GM19463 (cell line): Measurements from ENCODE around the gene ACTA2.

Experiments
- ATAC-seq: cut with Tn5 transposase; IDR thresholded peaks from one replicate; pipeline ENCODE4 v1.9.1; 2021; ENCODE audit warnings: mild to moderate bottlenecking, moderate library complexity; ENCODE audit not compliant: unreplicated experiment

ACTA2 gene

DNA sequence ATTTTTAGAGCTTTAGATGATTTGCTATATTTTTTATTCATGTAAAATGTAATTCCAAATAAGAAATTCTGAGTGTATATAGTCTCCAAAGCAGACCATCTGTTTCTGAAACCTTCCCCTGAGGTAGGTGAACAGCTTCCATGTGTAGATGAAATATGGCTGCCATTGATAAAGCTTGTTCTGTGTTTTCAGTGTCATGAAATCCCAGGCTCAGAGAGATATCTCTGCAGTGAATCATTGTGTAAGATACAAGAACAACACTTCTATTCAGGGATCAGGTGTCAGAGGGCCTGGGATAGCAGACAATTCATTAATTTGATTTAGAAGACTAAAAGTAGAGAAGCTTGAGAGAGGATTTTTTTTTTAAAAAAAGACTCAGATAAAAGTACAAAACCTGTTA lies 29.1 kb downstream of the ACTA2 start:
- ATAC-seq, result no peak

DNA sequence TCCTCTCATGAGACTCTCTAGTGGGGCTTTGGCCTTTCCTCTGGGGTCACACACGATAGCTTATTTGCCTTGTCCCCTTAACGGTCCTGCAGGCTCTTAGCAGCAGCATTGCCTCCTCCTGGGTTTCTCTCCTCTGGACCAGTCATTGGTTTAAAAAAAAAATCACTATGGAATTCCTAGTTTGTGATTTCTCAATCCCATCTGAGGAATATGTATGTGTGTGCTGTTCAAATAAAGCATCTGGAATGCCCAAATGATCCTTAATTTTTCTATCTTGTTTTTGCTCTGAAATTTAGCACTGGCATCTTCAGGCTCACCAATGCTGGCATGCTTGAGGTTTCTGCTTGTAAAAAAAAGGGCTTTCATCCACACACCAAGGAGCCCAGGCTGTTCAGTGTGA lies 30.5 kb downstream of the ACTA2 start:
- ATAC-seq, result no peak

DNA sequence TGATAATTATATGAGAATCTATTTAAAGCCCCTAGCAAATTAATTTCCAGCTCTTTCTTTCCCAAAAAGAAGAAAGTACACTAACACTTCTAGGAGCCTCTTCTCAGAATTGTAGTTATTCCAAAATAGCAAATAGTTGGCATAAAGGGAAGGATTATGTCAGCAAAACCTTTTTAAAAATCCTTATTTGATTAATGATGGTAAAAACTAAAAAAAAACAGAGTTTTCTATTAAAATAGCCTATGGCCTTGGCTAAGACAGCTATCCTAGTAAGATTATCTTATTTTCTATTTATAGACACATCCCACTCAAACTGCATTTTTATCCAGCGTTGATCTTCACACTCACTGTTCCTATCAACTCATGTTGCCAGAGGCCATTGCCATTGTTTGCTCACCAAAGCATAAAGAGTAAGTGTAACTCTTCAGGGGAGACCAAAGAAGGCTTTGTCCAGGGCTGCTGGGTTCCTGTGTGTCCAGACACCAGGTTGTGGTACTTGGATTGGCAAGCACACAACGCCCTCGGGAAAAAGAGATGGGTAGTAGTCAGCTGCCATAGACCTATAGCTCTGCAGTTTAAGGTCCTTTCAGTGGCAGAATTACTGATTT lies 31.5 kb downstream of the ACTA2 start:
- no peak for ATAC-seq

DNA sequence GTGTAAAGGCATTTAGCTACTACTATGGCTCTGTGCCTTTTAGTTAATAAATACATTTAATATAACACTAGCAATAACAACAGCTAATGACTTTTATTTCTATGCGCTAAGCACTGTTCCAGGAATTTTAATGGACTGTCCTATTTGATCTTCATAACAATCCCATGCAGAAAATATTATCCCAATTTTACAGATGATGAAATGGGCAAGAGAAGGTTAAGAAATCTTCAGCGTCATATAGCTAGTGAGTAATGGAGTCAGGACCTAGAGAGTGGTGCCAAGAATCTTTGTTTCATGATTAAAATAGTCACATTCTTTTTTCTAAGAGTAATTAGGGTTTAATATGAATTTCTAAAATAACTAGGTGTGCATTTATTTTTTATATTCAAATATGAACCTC lies 32.4 kb downstream of the ACTA2 start:
- no peak for ATAC-seq

DNA sequence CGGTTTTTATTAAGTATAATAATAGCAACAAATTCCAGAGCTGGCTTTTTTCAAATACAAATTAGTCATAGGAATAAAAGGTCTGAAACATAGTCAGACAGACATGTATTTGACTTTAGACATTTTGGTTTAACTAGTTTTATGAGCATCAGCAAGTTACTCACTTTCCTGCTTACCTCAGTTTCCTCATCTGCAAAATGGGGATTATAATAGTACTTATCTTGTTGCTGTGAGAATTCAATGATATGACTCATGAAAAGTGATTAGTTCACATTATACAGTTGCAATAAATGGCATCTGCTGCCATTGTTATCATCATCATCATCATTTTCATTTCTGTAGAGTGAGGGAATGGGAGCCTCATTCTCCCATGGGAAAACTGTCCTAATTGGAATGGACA lies 33.5 kb downstream of the ACTA2 start:
- ATAC-seq, result no peak

DNA sequence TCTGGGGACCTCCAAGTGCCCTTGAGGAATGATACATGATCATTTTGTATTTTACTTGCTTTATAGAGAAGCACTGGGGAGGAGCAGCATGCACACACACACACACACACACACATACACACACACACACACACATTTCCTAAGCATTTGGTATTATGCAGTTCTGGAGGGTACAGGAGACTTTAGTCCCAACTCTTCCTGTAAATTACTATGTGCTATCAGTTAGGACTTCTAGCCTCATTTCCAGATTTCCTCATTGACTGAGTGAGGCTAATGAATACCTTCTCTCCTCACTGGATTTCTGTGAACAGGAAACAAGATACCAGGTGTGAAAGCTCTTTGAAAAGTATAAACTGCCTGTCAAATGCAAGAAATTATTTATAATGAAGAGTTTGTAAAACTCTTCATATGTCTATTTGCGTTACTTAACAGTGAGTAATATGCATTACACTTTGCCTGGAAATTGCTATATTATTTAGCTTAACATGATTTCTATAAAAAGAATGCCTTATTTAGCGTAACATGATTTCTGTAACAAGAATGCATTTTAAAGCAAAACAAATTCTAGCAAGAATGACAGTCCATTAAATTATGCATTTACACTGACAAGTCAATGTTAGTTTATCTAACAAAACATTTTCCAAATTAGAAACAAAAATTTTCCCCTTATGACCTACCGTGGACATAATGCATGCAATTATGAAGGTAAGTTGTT lies 34.2 kb downstream of the ACTA2 start:
- ATAC-seq, result no peak

DNA sequence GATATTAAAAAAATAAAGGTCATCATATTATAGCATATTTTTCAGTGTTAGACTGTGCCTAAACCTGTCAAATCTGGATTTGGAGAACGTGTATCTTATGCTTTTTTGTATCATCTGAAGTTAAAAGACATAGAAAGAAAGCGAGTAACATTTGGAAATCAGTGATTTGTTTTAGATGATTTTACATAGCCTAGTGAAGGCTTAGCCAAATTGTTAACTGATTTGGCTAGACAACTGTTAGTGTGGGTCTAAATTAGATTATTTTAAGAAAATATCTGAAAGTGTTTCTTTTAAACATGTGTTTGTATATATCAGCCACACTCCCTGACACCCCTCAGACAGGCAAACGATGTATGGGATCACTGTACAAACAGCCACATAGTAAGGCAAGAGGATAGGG lies 35.6 kb downstream of the ACTA2 start:
- no peak for ATAC-seq

DNA sequence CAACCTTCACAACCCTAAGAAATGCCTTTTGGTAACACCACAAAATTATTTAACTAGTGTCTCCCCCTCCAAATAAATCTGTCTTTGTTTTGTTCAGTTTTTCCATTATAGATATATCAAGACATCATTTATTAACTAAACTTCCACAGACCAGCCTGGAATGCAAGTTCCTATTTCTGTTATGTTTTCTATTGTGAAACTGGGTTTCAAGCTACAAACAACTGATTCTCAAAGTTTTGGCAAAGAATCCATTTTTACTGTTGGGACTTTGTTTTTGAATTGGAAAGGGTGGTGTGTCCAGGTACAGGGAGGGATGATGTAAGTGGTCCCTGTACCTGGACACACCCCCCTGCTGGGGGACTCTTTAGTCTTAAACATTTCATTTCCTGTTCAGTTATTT lies 36.3 kb downstream of the ACTA2 start:
- no peak for ATAC-seq

DNA sequence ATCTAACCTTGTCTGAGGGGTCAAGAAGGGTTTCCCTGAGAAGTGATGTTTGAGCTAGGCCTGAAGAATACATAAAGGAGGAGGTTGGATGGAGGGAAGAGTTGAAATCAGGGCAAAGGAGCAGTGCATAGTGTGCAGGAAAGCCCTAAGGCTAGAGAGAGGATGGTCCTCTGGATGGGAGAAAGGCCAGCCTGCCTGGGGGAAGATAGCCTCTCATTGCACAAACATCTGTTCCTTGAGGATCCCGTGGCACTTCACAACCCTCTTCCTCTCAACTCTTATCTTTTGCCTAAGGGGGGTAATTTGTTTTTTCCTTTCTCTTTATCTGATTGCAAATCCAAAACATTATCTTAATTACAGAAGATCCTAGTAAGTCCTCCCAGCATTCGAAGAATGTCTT lies 36.8 kb downstream of the ACTA2 start:
- no peak for ATAC-seq

DNA sequence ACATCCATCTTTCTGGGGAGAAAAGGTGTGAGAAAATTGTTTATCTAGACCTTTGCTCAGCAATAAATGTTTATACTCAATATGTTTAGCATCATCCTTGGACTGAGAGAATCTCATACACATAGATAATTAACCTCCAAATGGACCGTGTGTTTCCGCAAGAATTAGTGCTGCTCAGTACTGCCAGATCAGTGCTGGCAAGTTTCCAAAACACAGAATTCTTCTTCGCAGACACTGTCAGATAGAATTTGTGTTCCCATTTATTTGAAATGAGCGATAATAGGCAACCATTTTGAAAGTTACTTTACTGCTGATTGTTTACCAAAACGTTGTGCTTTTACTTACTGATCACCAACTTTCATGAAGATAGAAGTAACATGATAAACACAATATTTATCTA lies 38.8 kb downstream of the ACTA2 start:
- ATAC-seq, result no peak

DNA sequence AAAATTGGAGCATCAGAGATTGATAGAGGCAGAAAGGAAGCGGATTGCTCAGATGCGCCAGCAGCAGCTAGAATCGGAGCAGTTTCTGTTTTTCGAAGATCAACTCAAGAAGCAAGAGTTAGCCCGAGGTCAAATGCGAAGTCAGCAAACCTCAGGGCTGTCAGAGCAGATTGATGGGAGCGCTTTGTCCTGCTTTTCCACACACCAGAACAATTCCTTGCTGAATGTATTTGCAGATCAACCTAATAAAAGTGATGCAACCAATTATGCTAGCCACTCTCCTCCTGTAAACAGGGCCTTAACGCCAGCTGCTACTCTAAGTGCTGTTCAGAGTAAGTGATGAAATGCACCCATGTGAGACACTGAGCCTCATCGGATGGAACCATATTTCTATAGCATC lies 39.4 kb downstream of the ACTA2 start:
- no peak for ATAC-seq

DNA sequence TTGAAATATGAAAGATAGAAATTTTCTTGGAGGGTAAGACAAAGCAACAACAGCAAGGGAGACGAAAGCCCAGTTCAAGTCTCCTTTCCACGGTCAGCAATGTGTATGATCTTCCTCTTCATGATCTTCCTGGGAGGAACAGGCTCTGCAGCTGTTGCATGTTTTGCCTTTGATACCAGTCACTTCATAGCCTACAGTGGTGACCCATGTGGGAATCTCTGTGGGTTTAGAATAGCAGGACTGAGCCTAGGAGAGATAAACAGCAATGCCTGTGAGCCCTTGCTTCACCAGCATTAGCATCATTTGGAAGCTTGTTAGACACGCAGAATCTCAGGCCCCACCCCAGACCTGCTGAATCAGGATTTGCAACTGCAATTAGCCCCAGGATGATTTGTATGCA lies 40.7 kb downstream of the ACTA2 start:
- no peak for ATAC-seq

DNA sequence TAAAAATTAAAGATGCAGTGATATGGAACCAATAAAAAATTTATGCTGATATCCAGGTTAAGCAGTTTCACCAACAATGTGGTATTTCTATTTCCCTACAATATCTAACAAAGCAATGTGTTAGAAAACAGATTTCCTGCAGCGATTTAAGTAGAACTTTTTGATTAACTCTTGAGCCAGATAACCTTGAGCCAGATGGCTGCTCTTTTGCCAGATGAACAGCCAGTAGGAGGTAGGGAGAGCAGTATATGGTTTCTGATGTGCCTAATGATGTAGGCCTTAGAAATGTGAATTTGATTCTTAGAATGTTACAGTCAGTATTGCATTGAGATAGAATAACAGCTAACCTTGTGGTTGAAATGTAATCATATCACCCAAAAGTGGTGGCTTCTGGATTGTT lies 41.5 kb downstream of the ACTA2 start:
- ATAC-seq, result no peak

DNA sequence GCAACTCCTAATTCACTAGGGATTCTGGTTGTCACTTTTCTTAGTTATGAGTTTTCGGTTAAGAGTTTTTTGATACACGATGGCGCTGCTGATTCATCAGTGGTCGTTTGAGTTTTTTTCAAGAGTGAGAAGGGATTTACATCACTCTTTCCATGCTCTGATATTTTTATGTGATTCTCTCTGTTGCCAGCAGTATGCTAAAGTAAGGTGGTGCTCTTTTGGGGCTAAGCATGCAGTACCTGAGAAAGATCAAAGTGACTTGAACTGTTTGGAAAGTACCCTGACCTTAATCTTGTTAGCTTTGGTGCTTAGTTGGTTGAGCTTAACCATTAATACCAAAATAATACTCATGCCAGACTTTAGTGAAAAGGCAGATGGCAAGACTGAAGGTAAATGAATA lies 44.4 kb downstream of the ACTA2 start:
- no peak for ATAC-seq

DNA sequence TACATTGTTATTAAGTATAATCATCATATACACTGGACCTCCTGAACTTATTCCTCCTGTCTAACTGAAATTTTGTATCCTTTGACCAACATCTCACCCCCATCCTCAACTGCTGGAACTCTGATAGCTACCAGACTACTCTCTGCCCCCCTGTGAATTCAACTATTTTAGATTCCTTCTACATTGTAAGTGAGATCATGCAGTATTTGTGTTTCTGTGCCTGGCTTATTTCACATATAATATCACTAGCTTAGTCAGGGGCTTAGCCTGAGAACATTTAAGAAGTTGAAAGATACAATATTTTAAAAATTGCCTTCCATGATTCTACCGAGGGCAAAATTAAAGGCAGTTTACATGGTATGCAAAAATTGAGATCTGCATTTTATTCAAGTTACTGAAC lies 45.7 kb downstream of the ACTA2 start:
- no peak for ATAC-seq

DNA sequence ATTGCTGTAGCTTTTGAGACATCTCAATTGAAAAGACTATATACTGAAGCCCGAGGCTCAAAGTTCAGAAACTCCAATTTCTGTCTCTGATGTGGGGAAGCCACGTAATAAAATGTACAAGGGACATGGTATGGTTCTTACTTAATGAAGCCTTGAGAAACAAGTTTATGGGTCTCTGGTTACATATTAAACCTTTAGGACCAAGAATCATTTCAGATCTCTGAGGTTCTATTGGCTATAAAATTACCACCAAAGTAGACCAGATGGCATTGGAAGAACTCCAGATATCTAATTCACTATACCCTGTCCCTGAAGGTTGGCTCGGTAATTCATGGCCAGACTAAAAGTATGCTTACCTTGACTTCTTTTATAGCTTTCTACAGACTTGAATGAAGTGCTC lies 48.9 kb downstream of the ACTA2 start:
- no peak for ATAC-seq

DNA sequence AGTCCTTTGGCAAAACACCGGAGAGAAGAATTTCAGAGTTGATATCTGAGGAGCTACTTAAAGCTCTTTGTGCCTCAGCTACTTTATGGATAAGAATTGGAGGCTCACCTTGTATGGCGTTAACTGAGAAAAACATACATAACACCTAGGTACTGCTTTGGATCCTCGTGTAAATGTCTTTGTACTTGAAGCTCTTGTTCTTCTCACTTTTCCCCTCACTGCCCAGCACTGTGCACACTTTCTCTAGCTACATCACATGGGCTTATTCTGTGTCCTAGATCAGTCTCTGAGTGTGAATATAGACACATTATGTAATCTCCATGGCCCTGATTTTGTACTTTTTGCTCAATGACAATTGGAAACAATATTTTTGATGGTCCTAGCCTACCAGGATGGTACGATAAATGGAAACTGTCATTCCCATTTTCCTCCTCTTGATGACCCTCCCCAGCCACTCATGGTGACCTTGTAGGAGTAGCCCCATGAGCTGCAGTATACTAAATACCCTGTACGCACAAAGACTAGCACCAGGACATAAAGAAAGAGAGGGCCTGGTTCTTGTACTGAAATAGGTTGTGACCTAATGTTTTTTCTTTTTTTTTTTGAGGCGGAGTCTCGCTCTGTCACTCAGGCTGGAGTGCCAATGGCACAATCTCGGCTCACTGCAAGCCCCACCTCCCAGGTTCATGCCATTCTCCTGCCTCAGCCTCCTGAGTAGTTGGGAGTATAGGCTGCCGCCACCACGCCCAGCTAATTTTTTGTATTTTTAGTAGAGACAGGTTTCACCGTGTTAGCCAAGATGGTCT lies 50.4 kb downstream of the ACTA2 start:
- ATAC-seq, result peak; percentile 35

DNA sequence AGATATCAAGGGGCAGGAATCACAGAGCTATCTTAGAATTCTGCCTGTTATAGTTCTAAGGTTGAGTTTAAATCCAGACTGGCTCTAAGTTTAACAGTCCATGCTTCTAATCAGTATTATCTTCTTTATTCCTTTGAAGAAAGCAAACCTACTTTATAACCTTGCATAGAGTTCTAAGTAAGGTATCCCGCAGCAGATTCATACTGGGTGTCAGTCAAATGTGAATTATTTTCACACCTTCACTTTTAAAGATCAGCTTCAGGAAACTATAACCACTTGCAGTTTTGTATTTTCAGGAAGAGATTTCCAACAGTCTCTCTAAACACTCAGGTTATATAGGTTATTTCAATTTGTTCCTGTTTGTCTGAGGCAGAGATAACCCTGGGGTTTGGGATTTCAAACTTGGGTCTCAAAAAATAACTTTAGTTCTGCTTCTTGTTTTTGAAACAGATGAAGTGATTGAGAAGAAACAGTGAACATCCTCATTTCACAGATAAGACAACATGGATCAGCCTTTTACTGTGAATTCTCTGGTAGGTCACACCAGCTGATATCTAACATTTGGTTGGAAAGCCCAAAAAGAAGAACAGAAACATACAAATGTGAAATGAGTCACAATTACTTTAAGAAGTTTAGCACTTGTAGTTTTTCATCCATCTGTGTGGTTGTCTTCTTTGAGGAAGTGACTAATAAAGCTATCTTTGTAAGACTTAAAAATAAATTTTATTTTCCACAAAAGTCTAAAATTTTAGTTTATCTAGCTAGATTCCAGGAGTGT lies 51.2 kb downstream of the ACTA2 start:
- peak; percentile 85 for ATAC-seq

DNA sequence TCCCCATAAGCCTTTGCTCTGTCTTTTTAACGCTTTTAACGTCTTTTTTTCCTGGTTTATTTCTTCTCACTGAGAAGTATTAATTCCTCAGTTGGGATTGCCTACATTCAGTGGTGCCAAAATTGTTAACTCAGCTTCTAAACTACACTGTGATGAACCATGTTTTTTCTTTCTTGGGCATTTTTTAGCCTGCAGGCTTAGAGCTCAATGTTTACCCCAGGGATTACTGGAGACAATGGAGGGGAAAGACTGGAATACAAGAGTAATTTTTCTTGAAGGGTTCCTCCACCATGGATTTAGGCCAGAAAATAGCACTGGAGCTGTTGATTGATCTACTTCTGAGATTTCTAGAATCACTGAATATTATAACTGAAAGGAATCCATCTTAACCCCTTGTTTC lies 52.7 kb downstream of the ACTA2 start:
- no peak for ATAC-seq

DNA sequence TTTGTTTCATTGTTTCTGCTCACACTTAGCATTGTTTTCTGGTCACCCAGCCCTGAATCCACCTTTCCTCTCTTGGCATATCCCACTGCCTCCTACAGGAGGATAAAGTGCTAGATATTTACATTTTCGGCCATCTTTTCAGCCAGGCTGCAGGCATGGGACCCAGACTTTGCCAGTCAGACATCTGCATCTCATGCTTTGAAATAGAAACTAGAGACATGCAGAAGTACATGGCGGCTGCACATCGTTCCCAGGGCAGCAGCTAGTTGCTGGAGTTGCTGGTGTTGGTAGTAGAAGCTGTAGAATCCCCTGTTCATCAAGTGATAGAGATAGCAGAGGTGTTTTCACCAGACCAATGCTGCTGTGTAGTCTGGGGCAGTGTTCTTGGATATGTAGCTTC lies 53.8 kb downstream of the ACTA2 start:
- ATAC-seq, result no peak
